GM10266 (cell line): Measurements from ENCODE around the gene PLCB1.

Experiments
- DNase-seq: peaks from one replicate; pipeline ENCODE4 v3.0.0; 2012; ENCODE audit errors: extremely low spot score
- CTCF ChIP-seq: IDR thresholded peaks from 2 replicates; pipeline ENCODE4 v1.5.1; 2012; ENCODE audit warnings: mild to moderate bottlenecking, low read depth; ENCODE audit not compliant: control insufficient read depth, insufficient read depth; ENCODE audit errors: missing control alignments

The PLCB1 gene

GRCh38 chr20:8646033-8646441 lies 514.0 kb downstream of the PLCB1 start:
- DNase-seq: no peak
- no peak for TF ChIP-seq CTCF

GRCh38 chr20:8646716-8647115 lies 514.6 kb downstream of the PLCB1 start:
- no peak for TF ChIP-seq CTCF
- no peak for DNase-seq

GRCh38 chr20:8647961-8648441 lies 515.9 kb downstream of the PLCB1 start:
- TF ChIP-seq CTCF: no peak
- no peak for DNase-seq

- no peak for DNase-seq
- no peak for TF ChIP-seq CTCF
These were observed 516.4 kb downstream of the PLCB1 start for GRCh38 chr20:8648466-8648865.

- no peak for DNase-seq
- no peak for TF ChIP-seq CTCF
These were observed 520.3 kb downstream of the PLCB1 start for GRCh38 chr20:8652396-8652795.

GRCh38 chr20:8654486-8654885 lies 522.4 kb downstream of the PLCB1 start:
- no peak for TF ChIP-seq CTCF

GRCh38 chr20:8656335-8656734 lies 524.3 kb downstream of the PLCB1 start:
- TF ChIP-seq CTCF: no peak
- no peak for DNase-seq

More at GRCh38 chr20:8654486-8654885, 522.4 kb downstream of the PLCB1 start:
- no peak for DNase-seq
